ENCODE measurements around the gene PCDHB12.
"Not testable (repeated sequence)": the region's sequence is repeated elsewhere in the genome, so short reads cannot be mapped to it uniquely, and the experiment has no call there.

PCDHB12 gene

GRCh38 chr5:141175933-141176332, 32.6 kb upstream of the PCDHB12 start:
- H3K4me2 ChIP-seq (ENCODE audit: low read depth, low read length), result no peak overlapping the region
- no peaks in the 10 kb centered on the region for H3F3A ChIP-seq (ENCODE audit: insufficient read depth, low read length)
- DNase-seq, result no peak
- TF ChIP-seq EZH2 (optimal IDR thresholded peaks at IDR 0.05; ENCODE audit: low read depth, low read length), result no peak
- no peak for TF ChIP-seq CTCF (IDR thresholded peaks at IDR 0.05; ENCODE audit: low read length)
- TF ChIP-seq EZH2phosphoT487 (IDR thresholded peaks at IDR 0.05; ENCODE audit: low read length), result no peak
- no peak overlapping the region for H3K9ac ChIP-seq (ENCODE audit: low read length)
- no peaks in the 10 kb centered on the region for H3K79me2 ChIP-seq (ENCODE audit: low read length)
- H4K20me1 ChIP-seq (ENCODE audit: insufficient read depth, low read length), result no peaks in the 10 kb centered on the region
- H3K4me1 ChIP-seq (ENCODE audit: low read length), result no peaks in the 10 kb centered on the region
- H3K36me3 ChIP-seq (replicated peaks; ENCODE audit: insufficient read depth, low read length), result no peaks in the 10 kb centered on the region
- H3K4me3 ChIP-seq (ENCODE audit: low read length), result no peak overlapping the region
- H3K9me2 ChIP-seq (replicated peaks; ENCODE audit: insufficient read depth, low read length), result no peaks in the 10 kb centered on the region
- H3K9me3 ChIP-seq (replicated peaks; ENCODE audit: insufficient read depth, low read length), result no peaks in the 10 kb centered on the region
- H2AFZ ChIP-seq (ENCODE audit: low read length), result no peak overlapping the region
- no peaks in the 10 kb centered on the region; the same call in 1 of the 2 replicates for H3K27me3 ChIP-seq (replicated peaks; ENCODE audit: insufficient read depth, low read length)
- no peak overlapping the region for H3K27ac ChIP-seq (ENCODE audit: low read length)

GRCh38 chr5:141177577-141178191, 30.8 kb upstream of the PCDHB12 start, which contains the start of gene PCDHB8:
TSS of gene PCDHB8 (plus strand) at chr5:141177790. CDS start at chr5:141178035, 245 bp downstream.
- not testable (repeated sequence) for H2AFZ ChIP-seq (ENCODE audit: low read length)

GRCh38 chr5:141179371-141179770, 29.1 kb upstream of the PCDHB12 start:
- H3K27me3 ChIP-seq (replicated peaks; ENCODE audit: insufficient read depth, low read length); H3F3A ChIP-seq (ENCODE audit: insufficient read depth, low read length); H3K4me1 ChIP-seq (ENCODE audit: low read length); DNase-seq; H3K36me3 ChIP-seq (replicated peaks; ENCODE audit: insufficient read depth, low read length); H3K9ac ChIP-seq (ENCODE audit: low read length); H3K9me3 ChIP-seq (replicated peaks; ENCODE audit: insufficient read depth, low read length); H3K79me2 ChIP-seq (ENCODE audit: low read length); H4K20me1 ChIP-seq (ENCODE audit: insufficient read depth, low read length); H3K9me2 ChIP-seq (replicated peaks; ENCODE audit: insufficient read depth, low read length); H2AFZ ChIP-seq (ENCODE audit: low read length); H3K27ac ChIP-seq (ENCODE audit: low read length); H3K4me3 ChIP-seq (ENCODE audit: low read length); H3K4me2 ChIP-seq (ENCODE audit: low read depth, low read length): not testable (repeated sequence)

More at GRCh38 chr5:141177577-141178191, 30.8 kb upstream of the PCDHB12 start, which contains the start of gene PCDHB8:
- H3K79me2 ChIP-seq (ENCODE audit: low read length); H3K4me2 ChIP-seq (ENCODE audit: low read depth, low read length); H3F3A ChIP-seq (ENCODE audit: insufficient read depth, low read length); H3K4me1 ChIP-seq (ENCODE audit: low read length); DNase-seq; H3K9me3 ChIP-seq (replicated peaks; ENCODE audit: insufficient read depth, low read length); H3K9me2 ChIP-seq (replicated peaks; ENCODE audit: insufficient read depth, low read length); H3K27ac ChIP-seq (ENCODE audit: low read length); H4K20me1 ChIP-seq (ENCODE audit: insufficient read depth, low read length); H3K36me3 ChIP-seq (replicated peaks; ENCODE audit: insufficient read depth, low read length); H3K27me3 ChIP-seq (replicated peaks; ENCODE audit: insufficient read depth, low read length); H3K9ac ChIP-seq (ENCODE audit: low read length); H3K4me3 ChIP-seq (ENCODE audit: low read length): not testable (repeated sequence)

GRCh38 chr5:141179876-141180275, 28.6 kb upstream of the PCDHB12 start:
- H3K79me2 ChIP-seq (ENCODE audit: low read length); H3K27me3 ChIP-seq (replicated peaks; ENCODE audit: insufficient read depth, low read length); H2AFZ ChIP-seq (ENCODE audit: low read length); H3K9ac ChIP-seq (ENCODE audit: low read length); H3F3A ChIP-seq (ENCODE audit: insufficient read depth, low read length); DNase-seq; H3K4me2 ChIP-seq (ENCODE audit: low read depth, low read length); H3K9me3 ChIP-seq (replicated peaks; ENCODE audit: insufficient read depth, low read length); H4K20me1 ChIP-seq (ENCODE audit: insufficient read depth, low read length); H3K9me2 ChIP-seq (replicated peaks; ENCODE audit: insufficient read depth, low read length); H3K4me3 ChIP-seq (ENCODE audit: low read length); H3K4me1 ChIP-seq (ENCODE audit: low read length); H3K36me3 ChIP-seq (replicated peaks; ENCODE audit: insufficient read depth, low read length); H3K27ac ChIP-seq (ENCODE audit: low read length): not testable (repeated sequence)

- H3F3A ChIP-seq (ENCODE audit: insufficient read depth, low read length), result no peaks in the 10 kb centered on the region
- H3K9me3 ChIP-seq (replicated peaks; ENCODE audit: insufficient read depth, low read length), result no peaks in the 10 kb centered on the region
- H2AFZ ChIP-seq (ENCODE audit: low read length), result no peak overlapping the region
- H3K9me2 ChIP-seq (replicated peaks; ENCODE audit: insufficient read depth, low read length), result no peaks in the 10 kb centered on the region
- no peaks in the 10 kb centered on the region for H3K79me2 ChIP-seq (ENCODE audit: low read length)
- H3K27me3 ChIP-seq (replicated peaks; ENCODE audit: insufficient read depth, low read length), result no peaks in the 10 kb centered on the region; the same call in 1 of the 2 replicates
- TF ChIP-seq CTCF (IDR thresholded peaks at IDR 0.05; ENCODE audit: low read length), result no peak
- no peak for TF ChIP-seq EZH2 (optimal IDR thresholded peaks at IDR 0.05; ENCODE audit: low read depth, low read length)
- no peak for TF ChIP-seq EZH2phosphoT487 (IDR thresholded peaks at IDR 0.05; ENCODE audit: low read length)
- H4K20me1 ChIP-seq (ENCODE audit: insufficient read depth, low read length), result no peaks in the 10 kb centered on the region
- no peaks in the 10 kb centered on the region for H3K36me3 ChIP-seq (replicated peaks; ENCODE audit: insufficient read depth, low read length)
- DNase-seq, result no peak
- no peak overlapping the region for H3K4me2 ChIP-seq (ENCODE audit: low read depth, low read length)
- H3K4me1 ChIP-seq (ENCODE audit: low read length), result no peaks in the 10 kb centered on the region
- H3K27ac ChIP-seq (ENCODE audit: low read length), result no peak overlapping the region
- H3K9ac ChIP-seq (ENCODE audit: low read length), result no peak overlapping the region
- no peak overlapping the region for H3K4me3 ChIP-seq (ENCODE audit: low read length)
These were observed 28.2 kb upstream of the PCDHB12 start for GRCh38 chr5:141180313-141180712.

All from MM.1S (cell line).